HFFc6 (cell line): ENCODE measurements around the gene TTBK1. TPM values are rescaled to one million over a fixed set of nuclear protein-coding genes. Genes with fewer than 3 reads are reported as not detected.

Source experiments
- DNase-seq: peaks from one replicate; pipeline ENCODE4 v3.0.0-alpha.2; 2018
- H3K27ac Mint-ChIP-seq: 2 replicates; pipeline ENCODE4 v1.8.0; 2020; ENCODE audit warnings: mild to moderate bottlenecking, mixed read lengths
- H3K27me3 Mint-ChIP-seq: 2 replicates; pipeline ENCODE4 v1.8.0; 2021; ENCODE audit warnings: mild to moderate bottlenecking, moderate library complexity, mixed read lengths; ENCODE audit not compliant: insufficient read depth
- H3K36me3 Mint-ChIP-seq: 2 replicates; pipeline ENCODE4 v1.8.0; 2021; ENCODE audit warnings: low read depth, mixed read lengths
- H3K4me1 Mint-ChIP-seq: 2 replicates; pipeline ENCODE4 v1.8.0; 2020; ENCODE audit warnings: low read depth, mixed read lengths
- H3K4me3 Mint-ChIP-seq: 2 replicates; pipeline ENCODE4 v1.8.0; 2020; ENCODE audit warnings: mild to moderate bottlenecking, moderate library complexity, mixed read lengths
- H3K9me3 Mint-ChIP-seq: 2 replicates; pipeline ENCODE4 v1.8.0; 2020; ENCODE audit warnings: mild to moderate bottlenecking, mixed read lengths
- total RNA-seq, 6 experiments: library from RNA; stranded (reverse); fragmentation: NEBNext Ultra II Directional; extraction: Animal tissue kit (Norgen Biotek cat#: 25700); gene quantifications; 2 replicates in 1 of 6; 3 replicates in 5 of 6; pipeline ENCODE4 v1.2.3, GENCODE V29; 2021
- TF ChIP-seq, protein P1 (sequence below): fragments of 200-600 bp; sonication (generic); IDR thresholded peaks from 2 replicates; pipeline ENCODE4 v1.5.0; 2021; ENCODE audit warnings: antibody characterized with exemption, mild to moderate bottlenecking

Gene TTBK1
- total RNA-seq, 6 experiments from 2014 or later = not detected

- H3K4me3 Mint-ChIP-seq = no peak overlapping the region
Observed at GRCh38 chr6:43202451-43202850, 40.8 kb upstream of the TTBK1 start.

DNA sequence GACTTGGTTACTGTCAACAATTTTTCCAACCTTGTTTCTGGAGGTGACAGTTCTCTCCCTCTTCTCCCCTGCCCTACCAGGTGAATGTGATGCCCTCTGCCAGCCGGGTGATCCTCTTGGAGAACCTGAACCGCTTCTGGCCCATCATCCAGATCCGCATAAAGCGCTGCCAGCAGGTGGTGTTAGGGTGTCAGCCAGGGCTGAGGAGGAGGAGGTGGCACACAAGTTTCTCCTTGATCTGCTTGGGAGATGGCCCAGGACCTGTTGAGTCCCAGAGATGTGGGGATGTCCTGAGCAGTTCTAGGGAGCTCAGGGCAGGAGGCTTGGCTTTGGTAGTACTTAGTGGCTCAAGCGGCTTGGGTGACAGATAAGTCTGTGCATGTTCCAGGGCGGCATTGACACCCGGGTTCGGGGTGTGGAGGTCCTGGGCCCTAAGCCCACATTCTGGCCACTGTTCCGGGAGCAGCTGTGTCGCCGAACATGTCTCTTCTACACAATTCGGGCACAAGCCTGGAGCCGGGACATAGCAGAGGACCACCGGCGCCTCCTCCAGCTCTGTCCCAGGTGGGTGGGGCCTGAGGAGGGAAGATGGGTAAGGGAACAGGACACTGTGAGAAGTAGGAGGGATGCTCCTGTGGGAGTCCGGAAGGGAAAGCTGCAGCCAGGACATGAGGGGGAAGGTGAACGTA, 40.1 kb upstream of the TTBK1 start:
- no peaks in the 10 kb centered on the region for H3K27me3 Mint-ChIP-seq
- H3K36me3 Mint-ChIP-seq = peaks cover 17% of the 10 kb centered on the region
- no peaks in the 10 kb centered on the region; the same call in 1 of the 2 replicates for H3K9me3 Mint-ChIP-seq
- no peak overlapping the region for H3K4me3 Mint-ChIP-seq
- H3K27ac Mint-ChIP-seq = no peak overlapping the region
- no peaks in the 10 kb centered on the region for H3K4me1 Mint-ChIP-seq
- TF ChIP-seq, protein P1, sequence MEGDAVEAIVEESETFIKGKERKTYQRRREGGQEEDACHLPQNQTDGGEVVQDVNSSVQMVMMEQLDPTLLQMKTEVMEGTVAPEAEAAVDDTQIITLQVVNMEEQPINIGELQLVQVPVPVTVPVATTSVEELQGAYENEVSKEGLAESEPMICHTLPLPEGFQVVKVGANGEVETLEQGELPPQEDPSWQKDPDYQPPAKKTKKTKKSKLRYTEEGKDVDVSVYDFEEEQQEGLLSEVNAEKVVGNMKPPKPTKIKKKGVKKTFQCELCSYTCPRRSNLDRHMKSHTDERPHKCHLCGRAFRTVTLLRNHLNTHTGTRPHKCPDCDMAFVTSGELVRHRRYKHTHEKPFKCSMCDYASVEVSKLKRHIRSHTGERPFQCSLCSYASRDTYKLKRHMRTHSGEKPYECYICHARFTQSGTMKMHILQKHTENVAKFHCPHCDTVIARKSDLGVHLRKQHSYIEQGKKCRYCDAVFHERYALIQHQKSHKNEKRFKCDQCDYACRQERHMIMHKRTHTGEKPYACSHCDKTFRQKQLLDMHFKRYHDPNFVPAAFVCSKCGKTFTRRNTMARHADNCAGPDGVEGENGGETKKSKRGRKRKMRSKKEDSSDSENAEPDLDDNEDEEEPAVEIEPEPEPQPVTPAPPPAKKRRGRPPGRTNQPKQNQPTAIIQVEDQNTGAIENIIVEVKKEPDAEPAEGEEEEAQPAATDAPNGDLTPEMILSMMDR = no peak
- no peak for DNase-seq

More at GRCh38 chr6:43202451-43202850, 40.8 kb upstream of the TTBK1 start:
- H3K36me3 Mint-ChIP-seq = peaks cover 17% of the 10 kb centered on the region
- DNase-seq = no peak
- H3K9me3 Mint-ChIP-seq = no peaks in the 10 kb centered on the region; the same call in 1 of the 2 replicates
- H3K27ac Mint-ChIP-seq = no peak overlapping the region
- TF ChIP-seq, protein P1 = no peak
- no peaks in the 10 kb centered on the region for H3K4me1 Mint-ChIP-seq
- H3K27me3 Mint-ChIP-seq = no peaks in the 10 kb centered on the region

GRCh38 chr6:43203718-43204095, 39.6 kb upstream of the TTBK1 start:
- DNase-seq = no peak
- TF ChIP-seq, protein P1 = no peak
- Mint-ChIP-seq H3K9me3 (no peaks in the 10 kb centered on the region; the same call in 1 of the 2 replicates), H3K27me3 (no peaks in the 10 kb centered on the region), H3K4me3 (no peak overlapping the region), H3K27ac (no peak overlapping the region), H3K36me3 (peaks cover 17% of the 10 kb centered on the region), H3K4me1 (no peaks in the 10 kb centered on the region)

DNA sequence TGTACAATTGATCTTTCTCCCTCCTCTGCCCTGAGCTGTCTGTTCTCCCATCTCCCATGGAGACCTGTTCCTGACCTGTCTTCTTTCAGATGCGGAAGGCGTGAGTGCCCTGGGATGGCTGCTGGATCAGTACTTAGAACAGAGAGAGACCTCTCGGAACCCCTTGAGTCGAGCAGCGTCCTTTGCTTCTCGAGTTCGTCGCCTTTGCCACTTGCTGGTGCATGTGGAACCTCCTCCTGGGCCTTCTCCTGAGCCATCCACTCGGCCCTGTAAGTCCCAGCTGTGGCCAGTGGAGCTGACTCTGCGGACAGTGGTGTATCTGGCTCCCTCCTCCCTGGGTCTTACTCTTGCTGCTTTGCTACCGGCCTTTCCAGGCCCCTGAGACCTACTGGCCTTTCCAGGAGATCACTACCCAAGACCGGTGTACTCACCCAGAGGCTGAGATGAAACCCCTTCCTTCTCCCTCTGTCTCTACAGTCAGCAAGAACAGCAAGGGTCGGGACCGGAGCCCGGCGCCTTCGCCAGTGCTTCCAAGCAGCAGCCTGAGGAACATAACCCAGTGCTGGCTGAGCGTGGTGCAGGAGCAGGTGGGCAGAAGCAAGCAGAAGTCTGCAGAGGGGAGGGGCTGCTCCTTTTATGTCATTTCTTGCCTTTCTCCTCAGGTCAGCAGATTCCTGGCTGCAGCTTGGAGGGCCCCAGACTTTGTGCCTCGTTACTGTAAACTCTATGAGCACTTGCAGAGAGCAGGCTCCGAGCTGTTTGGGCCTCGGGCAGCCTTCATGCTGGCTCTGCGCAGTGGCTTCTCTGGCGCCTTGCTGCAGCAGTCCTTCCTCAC, 38.8 kb upstream of the TTBK1 start:
- H3K9me3 Mint-ChIP-seq = no peaks in the 10 kb centered on the region; the same call in 1 of the 2 replicates
- DNase-seq = no peak
- H3K4me3 Mint-ChIP-seq = no peak overlapping the region
- H3K36me3 Mint-ChIP-seq = peaks cover 17% of the 10 kb centered on the region
- no peak overlapping the region for H3K27ac Mint-ChIP-seq
- H3K27me3 Mint-ChIP-seq = no peaks in the 10 kb centered on the region
- H3K4me1 Mint-ChIP-seq = no peaks in the 10 kb centered on the region
- TF ChIP-seq, protein P1 = no peak

GRCh38 chr6:43205849-43206248, 37.4 kb upstream of the TTBK1 start:
- TF ChIP-seq, protein P1 = no peak
- Mint-ChIP-seq H3K4me1 (peaks cover 3% of the 10 kb centered on the region), H3K4me3 (no peak overlapping the region), H3K27ac (no peak overlapping the region), H3K27me3 (no peaks in the 10 kb centered on the region), H3K36me3 (peaks cover 17% of the 10 kb centered on the region), H3K9me3 (no peaks in the 10 kb centered on the region; the same call in 1 of the 2 replicates)
- DNase-seq = no peak
